Lung (tissue), 12 donors: Measurements from ENCODE around the gene OLA1. TPM values are rescaled to one million over a fixed set of nuclear protein-coding genes. Genes with fewer than 3 reads are reported as not detected.

ENCODE experiments used
- ATAC-seq: fragments of 200-7000 bp; cut with Tn5 transposase; one replicate; pipeline ENCODE4 v1.9.1; 2020; ENCODE audit warnings: moderate number of reproducible peaks; ENCODE audit not compliant: insufficient read depth, low FRiP score
- DNase-seq, 3 donors: peaks; one replicate each; pipeline ENCODE4 v3.0.0-alpha.2; 2013 to 2017
- H3K27ac ChIP-seq, 2 donors: one replicate each; pipeline ENCODE4 v1.5.1; 2013; ENCODE audit warnings: mild to moderate bottlenecking in 2 of 2, moderate library complexity in 2 of 2, control low read depth in 1 of 2, inconsistent platforms in 1 of 2, low read depth in 1 of 2, low read length in 1 of 2
- H3K27me3 ChIP-seq, 3 donors: one replicate each; pipeline ENCODE4 v1.5.1; 2013; ENCODE audit warnings: low read length in 2 of 3; ENCODE audit not compliant: control insufficient read depth in 3 of 3, insufficient read depth in 3 of 3
- H3K36me3 ChIP-seq, 4 donors: one replicate each; pipeline ENCODE4 v1.5.1; 2013; ENCODE audit warnings: low read length in 4 of 4, mild to moderate bottlenecking in 1 of 4, moderate library complexity in 1 of 4; ENCODE audit not compliant: control insufficient read depth in 4 of 4, insufficient read depth in 4 of 4
- H3K4me1 ChIP-seq, 5 donors: one replicate each; pipeline ENCODE4 v1.5.1; 2013; ENCODE audit warnings: low read length in 5 of 5, mild to moderate bottlenecking in 2 of 5, moderate library complexity in 1 of 5; ENCODE audit not compliant: control insufficient read depth in 5 of 5, insufficient read depth in 5 of 5
- H3K4me3 ChIP-seq: one replicate; pipeline ENCODE4 v1.5.1; 2013; ENCODE audit warnings: mild to moderate bottlenecking, control low read depth, moderate library complexity
- H3K9ac ChIP-seq, 2 donors: one replicate each; pipeline ENCODE4 v1.5.1; 2013; ENCODE audit warnings: low read length in 2 of 2, control low read depth in 1 of 2; ENCODE audit not compliant: insufficient read depth in 1 of 2
- H3K9me3 ChIP-seq, 4 donors: one replicate each; pipeline ENCODE4 v1.5.1; 2013; ENCODE audit warnings: low read length in 3 of 4, mild to moderate bottlenecking in 1 of 4, moderate library complexity in 1 of 4; ENCODE audit not compliant: control insufficient read depth in 4 of 4, insufficient read depth in 3 of 4
- WGBS, 2 donors: extraction: QIAGEN DNeasy Blood & Tissue Kit; methylation state at CpG; one replicate each; pipeline ENCODE4 v1.1.7; 2013; 5-methylcytosine and 5-hydroxymethylcytosine counted together
- polyA plus RNA-seq, 2 donors: library from polyadenylated mRNA; stranded (reverse); fragments of 200-250 nt; gene quantifications; one replicate each; pipeline ENCODE4 v1.2.1, GENCODE V29; 2013
- total RNA-seq, 2 donors: library from RNA; depleted of rRNA in 1 of 2; stranded (reverse); fragments of >200 nt in 1 of 2; gene quantifications; one replicate each; pipeline ENCODE4 v1.2.1, GENCODE V29; 2014 to 2021
- TF ChIP-seq, protein P1 (sequence below): IDR thresholded peaks from 2 replicates; pipeline ENCODE4 v1.5.1; 2012; ENCODE audit warnings: mild to moderate bottlenecking; ENCODE audit errors: control extremely low read depth, extremely low read depth
- donor health status: control.
- donor health status: control.
- donor health status: Bipolar disorder and iron deficiency.
- donor health status: healthy.
- donor health status: DM: yes; HTN: yes; CAD: no.

Gene OLA1
- total and polyA plus RNA-seq, 4 donors = 49.8 to 71.4 (median 53.4) TPM

GRCh38 chr2:174266288-174266687 lies 18.0 kb upstream of the OLA1 start:
- H3K9me3 ChIP-seq = no peaks in the 10 kb centered on the region
- DNase-seq (no peak), ATAC-seq (no peak)
- no peaks in the 10 kb centered on the region for H3K4me1 ChIP-seq
- no peak overlapping the region for H3K27ac ChIP-seq
- H3K36me3 ChIP-seq = no peaks in the 10 kb centered on the region
- no peaks in the 10 kb centered on the region for H3K27me3 ChIP-seq
- H3K4me3 ChIP-seq = no peak overlapping the region
- H3K9ac ChIP-seq = no peak overlapping the region
- TF ChIP-seq, protein P1, sequence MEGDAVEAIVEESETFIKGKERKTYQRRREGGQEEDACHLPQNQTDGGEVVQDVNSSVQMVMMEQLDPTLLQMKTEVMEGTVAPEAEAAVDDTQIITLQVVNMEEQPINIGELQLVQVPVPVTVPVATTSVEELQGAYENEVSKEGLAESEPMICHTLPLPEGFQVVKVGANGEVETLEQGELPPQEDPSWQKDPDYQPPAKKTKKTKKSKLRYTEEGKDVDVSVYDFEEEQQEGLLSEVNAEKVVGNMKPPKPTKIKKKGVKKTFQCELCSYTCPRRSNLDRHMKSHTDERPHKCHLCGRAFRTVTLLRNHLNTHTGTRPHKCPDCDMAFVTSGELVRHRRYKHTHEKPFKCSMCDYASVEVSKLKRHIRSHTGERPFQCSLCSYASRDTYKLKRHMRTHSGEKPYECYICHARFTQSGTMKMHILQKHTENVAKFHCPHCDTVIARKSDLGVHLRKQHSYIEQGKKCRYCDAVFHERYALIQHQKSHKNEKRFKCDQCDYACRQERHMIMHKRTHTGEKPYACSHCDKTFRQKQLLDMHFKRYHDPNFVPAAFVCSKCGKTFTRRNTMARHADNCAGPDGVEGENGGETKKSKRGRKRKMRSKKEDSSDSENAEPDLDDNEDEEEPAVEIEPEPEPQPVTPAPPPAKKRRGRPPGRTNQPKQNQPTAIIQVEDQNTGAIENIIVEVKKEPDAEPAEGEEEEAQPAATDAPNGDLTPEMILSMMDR = no peak
- 83 to 84% methylated on average over 5 of the region's 5 CpGs for WGBS, 2 donors

- WGBS, 2 donors = 69 to 76% methylated on average over 3 of the region's 3 CpGs
- H3K27ac ChIP-seq = no peak overlapping the region
- TF ChIP-seq, protein P1 = no peak
- H3K9me3 ChIP-seq = no peaks in the 10 kb centered on the region
- H3K27me3 ChIP-seq = no peaks in the 10 kb centered on the region
- H3K9ac ChIP-seq = no peak overlapping the region
- no peaks in the 10 kb centered on the region for H3K36me3 ChIP-seq
- H3K4me3 ChIP-seq = no peak overlapping the region
- H3K4me1 ChIP-seq = no peaks in the 10 kb centered on the region
- no peak for DNase-seq
- no peak for ATAC-seq
These were observed 15.7 kb upstream of the OLA1 start for GRCh38 chr2:174263997-174264396.

DNA sequence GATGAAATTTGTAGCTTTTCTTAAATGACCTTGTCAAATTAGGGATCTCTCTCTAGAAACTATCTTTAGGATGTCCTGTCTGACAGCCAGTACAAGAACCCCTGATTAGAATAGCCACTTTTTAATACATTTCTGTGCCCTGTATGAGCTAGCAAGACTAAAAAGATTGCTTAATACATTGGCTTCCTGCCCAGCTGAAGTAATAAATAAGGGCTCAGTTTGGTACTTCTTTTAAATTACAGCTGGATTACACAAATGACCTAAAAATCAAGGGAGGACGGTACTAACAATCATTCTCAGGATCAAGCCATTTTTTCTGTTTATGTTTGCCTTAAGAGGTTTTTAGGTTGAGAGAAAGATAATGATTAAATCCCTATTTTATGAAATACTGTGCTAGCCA lies 11.6 kb upstream of the OLA1 start:
- no peaks in the 10 kb centered on the region for H3K4me1 ChIP-seq
- ATAC-seq = no peak
- no peaks in the 10 kb centered on the region for H3K27me3 ChIP-seq
- H3K4me3 ChIP-seq = no peak overlapping the region
- H3K36me3 ChIP-seq = no peaks in the 10 kb centered on the region
- TF ChIP-seq, protein P1 = no peak
- WGBS, 2 donors = 14 to 15% methylated on average over 1 of the region's 1 CpG
- H3K9me3 ChIP-seq = no peaks in the 10 kb centered on the region
- no peak overlapping the region for H3K9ac ChIP-seq
- H3K27ac ChIP-seq = no peak overlapping the region
- peak in 2 of 3 donors; percentile 93 to 95 for DNase-seq

GRCh38 chr2:174254267-174254666 lies 5.9 kb upstream of the OLA1 start:
- TF ChIP-seq, protein P1 = no peak
- H3K36me3 ChIP-seq = no peaks in the 10 kb centered on the region
- ATAC-seq (no peak), DNase-seq (no peak)
- WGBS, 2 donors = 96 to 97% methylated on average over 6 of the region's 6 CpGs
- H3K4me1 ChIP-seq = peaks cover 0 to 1% (median 0%) of the 10 kb centered on the region in 5 donors
- no peaks in the 10 kb centered on the region for H3K27me3 ChIP-seq
- no peak overlapping the region for H3K27ac ChIP-seq
- no peak overlapping the region for H3K4me3 ChIP-seq
- no peak overlapping the region for H3K9ac ChIP-seq
- no peaks in the 10 kb centered on the region for H3K9me3 ChIP-seq
